ENCODE data around the gene BRF1. TPM values are rescaled to one million over a fixed set of nuclear protein-coding genes. Genes with fewer than 3 reads are reported as not detected.

The BRF1 gene
- total and polyA plus RNA-seq, 8 donors, result 13.6 to 50.2 (median 20.4) TPM

GRCh38 chr14:105340821-105341733 is 40.3 kb upstream of the BRF1 start:
- ATAC-seq, result no peak
- DNase-seq, result no peak
- peaks cover under 1 to 8% (median 4%) of the 10 kb centered on the region in 3 donors for H3K4me1 ChIP-seq
- H3K27ac ChIP-seq, result no peak overlapping the region
- intact Hi-C loops (cut with DNase I), result no loop called here
- FAIRE-seq, result no peak
- no peaks in the 10 kb centered on the region for H3K27me3 ChIP-seq
- TF ChIP-seq CTCF (IDR thresholded peaks at IDR 0.05), result no peak
- H3K4me3 ChIP-seq, result no peak overlapping the region
- H3K36me3 ChIP-seq, result no peaks in the 10 kb centered on the region
- no peaks in the 10 kb centered on the region for H3K9me3 ChIP-seq
- WGBS, 2 donors, result 81 to 82% methylated on average over 20 of the region's 20 CpGs

- ATAC-seq (peak; percentile 14 to 47 (median 27)), FAIRE-seq (no peak), DNase-seq (peak in 2 of 6 donors; percentile 38 to 53)
- H3K4me1 ChIP-seq, result peaks cover 3 to 17% (median 3%) of the 10 kb centered on the region in 3 donors
- no peak overlapping the region for H3K27ac ChIP-seq
- no peak overlapping the region for H3K4me3 ChIP-seq
- 67 to 70% methylated on average over 18 of the region's 18 CpGs for WGBS, 2 donors
- intact Hi-C loops (cut with DNase I), result no loop called here
- no peaks in the 10 kb centered on the region for H3K27me3 ChIP-seq
- no peaks in the 10 kb centered on the region for H3K9me3 ChIP-seq
- no peak for TF ChIP-seq CTCF (IDR thresholded peaks at IDR 0.05)
- H3K36me3 ChIP-seq, result no peaks in the 10 kb centered on the region
Observed at GRCh38 chr14:105337966-105338741, 37.4 kb upstream of the BRF1 start.

GRCh38 chr14:105337433-105337832 is 36.6 kb upstream of the BRF1 start:
- WGBS, 2 donors, result 84 to 90% methylated on average over 6 of the region's 6 CpGs
- H3K4me3 ChIP-seq, result no peak overlapping the region
- H3K27ac ChIP-seq, result no peak overlapping the region
- no peaks in the 10 kb centered on the region for H3K36me3 ChIP-seq
- FAIRE-seq (no peak), DNase-seq (no peak), ATAC-seq (no peak)
- H3K4me1 ChIP-seq, result peaks cover 3 to 17% (median 3%) of the 10 kb centered on the region in 3 donors
- no peaks in the 10 kb centered on the region for H3K27me3 ChIP-seq
- intact Hi-C loops (cut with DNase I), result no loop called here
- no peaks in the 10 kb centered on the region for H3K9me3 ChIP-seq
- TF ChIP-seq CTCF (IDR thresholded peaks at IDR 0.05), result no peak

- peaks cover 3 to 17% (median 3%) of the 10 kb centered on the region in 3 donors for H3K4me1 ChIP-seq
- FAIRE-seq, result no peak
Observed at GRCh38 chr14:105336477-105337287, 35.9 kb upstream of the BRF1 start.

More at GRCh38 chr14:105336477-105337287, 35.9 kb upstream of the BRF1 start:
- no peak for TF ChIP-seq CTCF (IDR thresholded peaks at IDR 0.05)
- H3K4me3 ChIP-seq, result no peak overlapping the region
- DNase-seq (no peak), ATAC-seq (no peak)
- intact Hi-C loops (cut with DNase I), result no loop called here
- H3K27ac ChIP-seq, result no peak overlapping the region
- H3K9me3 ChIP-seq, result no peaks in the 10 kb centered on the region
- 88% methylated on average over 26 of the region's 26 CpGs for WGBS, 2 donors
- no peaks in the 10 kb centered on the region for H3K27me3 ChIP-seq
- H3K36me3 ChIP-seq, result no peaks in the 10 kb centered on the region

Measured in pancreas (tissue), 10 donors.